Fibroblast of lung (primary cell): ENCODE measurements around the gene GCLC. TPM values are rescaled to one million over a fixed set of nuclear protein-coding genes. Genes with fewer than 3 reads are reported as not detected.

Experiments
- DNase-seq, 2 donors: peaks; one replicate each; pipeline versions ENCODE4 v3.0.0 to v3.0.0-alpha.2; 2010; ENCODE audit warnings: low read depth in 2 of 2
- H2AFZ ChIP-seq: 2 replicates; pipeline ENCODE4 v1.5.1; 2012; ENCODE audit warnings: low read length, control low read depth, inconsistent platforms
- H3K27ac ChIP-seq: 2 replicates; pipeline ENCODE4 v1.5.1; 2011; ENCODE audit warnings: low read length, control low read depth; ENCODE audit not compliant: insufficient read depth
- H3K27me3 ChIP-seq: 2 replicates; pipeline ENCODE4 v1.5.1; 2011; ENCODE audit warnings: mild to moderate bottlenecking, low read length; ENCODE audit not compliant: control insufficient read depth, insufficient read depth
- H3K36me3 ChIP-seq: 2 replicates; pipeline ENCODE4 v1.5.1; 2011; ENCODE audit warnings: low read length; ENCODE audit not compliant: control insufficient read depth, insufficient read depth
- H3K4me1 ChIP-seq: 2 replicates; pipeline ENCODE4 v1.5.1; 2011; ENCODE audit warnings: low read length; ENCODE audit not compliant: control insufficient read depth, insufficient read depth; ENCODE audit errors: extremely low read depth
- H3K4me2 ChIP-seq: 2 replicates; pipeline ENCODE4 v1.5.1; 2011; ENCODE audit warnings: low read length, control low read depth; ENCODE audit not compliant: insufficient read depth; ENCODE audit errors: extremely low read depth
- H3K4me3 ChIP-seq, 4 experiments: fragments of 200-600 bp in 1 of 4; sonication (generic) in 1 of 4; replicated peaks in 1 of 4; 2 replicates each; pipeline ENCODE4 v1.5.1; 2011 to 2016; ENCODE audit warnings: low read length in 4 of 4, low read depth in 3 of 4, mild to moderate bottlenecking in 3 of 4, control low read depth in 2 of 4, inconsistent platforms in 1 of 4, mixed read lengths in 1 of 4; ENCODE audit not compliant: insufficient read depth in 1 of 4; ENCODE audit errors: control extremely low read depth in 1 of 4
- H3K79me2 ChIP-seq: 2 replicates; pipeline ENCODE4 v1.5.1; 2012; ENCODE audit warnings: mild to moderate bottlenecking, low read length, inconsistent platforms; ENCODE audit not compliant: control insufficient read depth, insufficient read depth
- H3K9ac ChIP-seq: 2 replicates; pipeline ENCODE4 v1.5.1; 2011; ENCODE audit warnings: mild to moderate bottlenecking, low read length, control low read depth; ENCODE audit not compliant: insufficient read depth
- H3K9me3 ChIP-seq: 2 replicates; pipeline ENCODE4 v1.5.1; 2012; ENCODE audit warnings: low read depth, low read length; ENCODE audit not compliant: control insufficient read depth, insufficient read depth
- H4K20me1 ChIP-seq: 2 replicates; pipeline ENCODE4 v1.5.1; 2011; ENCODE audit warnings: low read length; ENCODE audit not compliant: control insufficient read depth, insufficient read depth; ENCODE audit errors: extremely low read depth
- EZH2 ChIP-seq: IDR thresholded peaks from 2 replicates; pipeline ENCODE4 v1.5.1; 2012; ENCODE audit warnings: low read length, control low read depth, mild to moderate bottlenecking; ENCODE audit errors: missing control alignments
- polyA plus RNA-seq, 2 donors: library from polyadenylated mRNA; depleted of rRNA in 1 of 2; stranded (reverse) in 1 of 2; unstranded in 1 of 2; fragments of >200 nt; gene quantifications; 2 replicates each; pipeline ENCODE4 v1.2.1, GENCODE V29; 2011 to 2012; ENCODE audit warnings: missing spikeins in 1 of 2
- total RNA-seq: library from RNA; depleted of rRNA; stranded (reverse); fragments of >200 nt; gene quantifications from 2 replicates; pipeline ENCODE4 v1.2.1, GENCODE V29; 2014
- TF ChIP-seq, protein P1 (sequence below), 2 donors: IDR thresholded peaks in 1 of 2; conservative IDR thresholded peaks in 1 of 2; 1 replicate in 1 of 2; 2 replicates in 1 of 2; pipeline ENCODE4 v1.5.1; 2011 to 2012; ENCODE audit warnings: low read length in 2 of 2, control low read depth in 1 of 2, inconsistent platforms in 1 of 2, low read depth in 1 of 2, mild to moderate bottlenecking in 1 of 2

Gene GCLC
- total and polyA plus RNA-seq, 2 donors (not counting 1 experiment from before 2014, with no cell fraction given), result 16.0 to 31.4 TPM

DNA sequence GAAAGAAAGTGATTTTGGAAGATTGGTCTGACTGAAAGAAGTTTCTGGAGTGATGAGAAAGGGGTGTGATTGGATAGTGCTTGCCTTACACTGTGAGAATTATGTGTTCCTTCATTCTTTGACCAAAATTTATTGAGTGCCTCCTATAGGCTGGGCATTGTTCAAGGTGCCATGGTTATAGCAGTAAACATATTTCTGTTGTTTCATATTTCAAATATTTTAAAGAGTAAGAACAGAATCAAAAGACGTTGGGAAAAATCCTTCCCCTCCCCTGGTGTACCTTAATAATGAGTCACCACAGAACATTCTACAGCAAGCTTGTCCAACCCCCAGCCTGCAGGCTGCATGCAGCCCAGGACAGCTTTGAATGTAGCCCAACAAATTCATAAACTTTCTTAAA is 78.6 kb downstream of the GCLC start:
- Histone ChIP-seq H3K9me3 (no peaks in the 10 kb centered on the region), H3K27me3 (no peaks in the 10 kb centered on the region), H3K9ac (no peak overlapping the region), H3K4me1 (no peaks in the 10 kb centered on the region), H3K4me2 (no peak overlapping the region), H3K79me2 (no peaks in the 10 kb centered on the region), H3K36me3 (no peaks in the 10 kb centered on the region), H3K4me3 (no peak overlapping the region), H4K20me1 (no peaks in the 10 kb centered on the region), H3K27ac (no peak overlapping the region), H2AFZ (no peak overlapping the region)
- TF ChIP-seq, protein P1, sequence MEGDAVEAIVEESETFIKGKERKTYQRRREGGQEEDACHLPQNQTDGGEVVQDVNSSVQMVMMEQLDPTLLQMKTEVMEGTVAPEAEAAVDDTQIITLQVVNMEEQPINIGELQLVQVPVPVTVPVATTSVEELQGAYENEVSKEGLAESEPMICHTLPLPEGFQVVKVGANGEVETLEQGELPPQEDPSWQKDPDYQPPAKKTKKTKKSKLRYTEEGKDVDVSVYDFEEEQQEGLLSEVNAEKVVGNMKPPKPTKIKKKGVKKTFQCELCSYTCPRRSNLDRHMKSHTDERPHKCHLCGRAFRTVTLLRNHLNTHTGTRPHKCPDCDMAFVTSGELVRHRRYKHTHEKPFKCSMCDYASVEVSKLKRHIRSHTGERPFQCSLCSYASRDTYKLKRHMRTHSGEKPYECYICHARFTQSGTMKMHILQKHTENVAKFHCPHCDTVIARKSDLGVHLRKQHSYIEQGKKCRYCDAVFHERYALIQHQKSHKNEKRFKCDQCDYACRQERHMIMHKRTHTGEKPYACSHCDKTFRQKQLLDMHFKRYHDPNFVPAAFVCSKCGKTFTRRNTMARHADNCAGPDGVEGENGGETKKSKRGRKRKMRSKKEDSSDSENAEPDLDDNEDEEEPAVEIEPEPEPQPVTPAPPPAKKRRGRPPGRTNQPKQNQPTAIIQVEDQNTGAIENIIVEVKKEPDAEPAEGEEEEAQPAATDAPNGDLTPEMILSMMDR (conservative IDR thresholded peaks at IDR 0.05 in 1 of 2, IDR thresholded peaks at IDR 0.05 in 1 of 2; ENCODE audit: low read depth in 1 of 2, low read length in 2 of 2), result no peak
- no peak for TF ChIP-seq EZH2
- DNase-seq, result peak; percentile 25 to 28

DNA sequence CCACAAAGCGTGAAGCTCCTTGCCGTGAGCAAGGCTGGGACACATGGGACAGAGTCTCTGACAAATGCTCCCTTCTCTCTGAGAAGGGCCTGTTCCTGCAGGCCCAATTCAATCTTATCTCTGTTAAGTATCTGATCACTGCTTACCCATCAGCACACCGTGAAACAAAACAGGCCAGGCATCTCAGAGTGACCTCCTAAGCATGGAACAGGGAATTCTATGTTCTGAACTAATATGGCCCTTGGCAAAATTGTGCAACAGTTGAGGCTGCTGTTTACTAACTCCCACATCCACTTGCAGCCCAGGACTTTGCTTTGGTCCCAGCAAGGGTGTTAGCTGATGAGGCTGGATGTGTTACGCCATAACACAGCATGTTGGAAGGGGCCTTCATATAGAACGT is 79.2 kb downstream of the GCLC start:
- Histone ChIP-seq H3K27me3 (no peaks in the 10 kb centered on the region), H3K36me3 (no peaks in the 10 kb centered on the region), H3K9me3 (no peaks in the 10 kb centered on the region), H3K4me1 (no peaks in the 10 kb centered on the region), H3K4me3 (no peak overlapping the region), H3K79me2 (no peaks in the 10 kb centered on the region), H3K9ac (no peak overlapping the region), H3K4me2 (no peak overlapping the region), H4K20me1 (no peaks in the 10 kb centered on the region), H3K27ac (no peak overlapping the region), H2AFZ (no peak overlapping the region)
- peak in 1 of 2 donors; percentile 80 for DNase-seq
- TF ChIP-seq, protein P1 (conservative IDR thresholded peaks at IDR 0.05 in 1 of 2, IDR thresholded peaks at IDR 0.05 in 1 of 2; ENCODE audit: low read depth in 1 of 2, low read length in 2 of 2), result no peak
- TF ChIP-seq EZH2, result no peak

DNA sequence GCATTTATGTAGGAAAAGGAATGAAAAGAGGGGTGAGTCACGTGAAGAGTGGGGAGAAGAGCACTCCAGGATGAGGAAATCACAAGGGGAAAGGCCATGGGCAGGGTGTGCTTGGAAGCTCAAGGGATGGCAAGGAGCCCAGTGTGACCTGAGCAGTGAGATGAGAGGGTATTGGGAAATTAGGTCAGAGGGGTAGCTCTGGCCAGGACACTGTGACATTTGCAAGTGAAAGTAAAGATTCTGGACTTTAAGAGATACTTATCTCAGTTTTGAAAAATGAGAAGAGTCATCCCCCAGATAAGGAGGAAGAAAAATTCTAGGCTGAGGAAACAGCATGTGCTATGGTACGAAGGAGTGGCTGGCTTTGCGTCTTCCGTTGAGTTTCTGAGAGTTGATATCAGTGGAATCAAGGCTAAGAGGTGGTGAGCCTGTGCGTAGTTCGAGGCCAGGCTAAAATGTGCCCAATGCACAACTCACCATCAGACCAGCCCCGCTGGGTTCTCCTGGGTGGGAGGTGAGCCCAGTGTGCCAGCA is 79.9 kb downstream of the GCLC start:
- H3K4me2 ChIP-seq, result no peak overlapping the region
- DNase-seq, result peak in 1 of 2 donors; percentile 72
- no peak overlapping the region for H3K4me3 ChIP-seq
- H2AFZ ChIP-seq, result no peak overlapping the region
- no peaks in the 10 kb centered on the region for H3K9me3 ChIP-seq
- H3K79me2 ChIP-seq, result no peaks in the 10 kb centered on the region
- no peaks in the 10 kb centered on the region for H3K4me1 ChIP-seq
- H3K36me3 ChIP-seq, result no peaks in the 10 kb centered on the region
- TF ChIP-seq EZH2, result no peak
- TF ChIP-seq, protein P1 (conservative IDR thresholded peaks at IDR 0.05 in 1 of 2, IDR thresholded peaks at IDR 0.05 in 1 of 2; ENCODE audit: low read depth in 1 of 2, low read length in 2 of 2), result no peak
- H3K27ac ChIP-seq, result no peak overlapping the region
- no peak overlapping the region for H3K9ac ChIP-seq
- no peaks in the 10 kb centered on the region for H3K27me3 ChIP-seq
- no peaks in the 10 kb centered on the region for H4K20me1 ChIP-seq
